GM18907 (cell line): ENCODE results near the gene ZSWIM6.

Experiments used
- ATAC-seq: cut with Tn5 transposase; IDR thresholded peaks from one replicate; pipeline ENCODE4 v1.9.1; 2021; ENCODE audit warnings: mild to moderate bottlenecking, moderate library complexity; ENCODE audit not compliant: unreplicated experiment

ZSWIM6 gene

GRCh38 chr5:61357745-61358144 lies 25.7 kb downstream of the ZSWIM6 start:
- ATAC-seq, result no peak

- no peak for ATAC-seq
Observed at GRCh38 chr5:61362796-61363368, 30.8 kb downstream of the ZSWIM6 start.

GRCh38 chr5:61363401-61364114 lies 31.5 kb downstream of the ZSWIM6 start:
- ATAC-seq, result no peak

- no peak for ATAC-seq
Observed at GRCh38 chr5:61366497-61367240, 34.6 kb downstream of the ZSWIM6 start.

- ATAC-seq, result no peak
Observed at GRCh38 chr5:61370506-61370905, 38.4 kb downstream of the ZSWIM6 start.

- no peak for ATAC-seq
Observed at GRCh38 chr5:61371474-61371873, 39.4 kb downstream of the ZSWIM6 start.

GRCh38 chr5:61379677-61380076 lies 47.6 kb downstream of the ZSWIM6 start:
- ATAC-seq, result no peak

GRCh38 chr5:61381968-61382367 lies 49.9 kb downstream of the ZSWIM6 start:
- ATAC-seq, result no peak

GRCh38 chr5:61385627-61386026 lies 53.6 kb downstream of the ZSWIM6 start:
- ATAC-seq, result no peak

GRCh38 chr5:61386045-61386800 lies 54.2 kb downstream of the ZSWIM6 start:
- ATAC-seq, result no peak

GRCh38 chr5:61389609-61390008 lies 57.6 kb downstream of the ZSWIM6 start:
- ATAC-seq, result no peak

- no peak for ATAC-seq
Observed at GRCh38 chr5:61394078-61394704, 62.1 kb downstream of the ZSWIM6 start.

- ATAC-seq, result no peak
Observed at GRCh38 chr5:61394793-61395192, 62.7 kb downstream of the ZSWIM6 start.

- no peak for ATAC-seq
Observed at GRCh38 chr5:61397238-61397637, 65.2 kb downstream of the ZSWIM6 start.

- ATAC-seq, result no peak
Observed at GRCh38 chr5:61397937-61398336, 65.9 kb downstream of the ZSWIM6 start.

GRCh38 chr5:61398440-61398839 lies 66.4 kb downstream of the ZSWIM6 start:
- no peak for ATAC-seq

GRCh38 chr5:61399679-61400078 lies 67.6 kb downstream of the ZSWIM6 start:
- no peak for ATAC-seq

GRCh38 chr5:61401726-61402125 lies 69.7 kb downstream of the ZSWIM6 start:
- no peak for ATAC-seq

GRCh38 chr5:61402244-61402823 lies 70.3 kb downstream of the ZSWIM6 start:
- ATAC-seq, result peak; percentile 54
